Germinal center (tissue), 1 donor: ENCODE measurements around the gene CCDC82.

ENCODE experiments used
- DNase-seq: peaks from one replicate; pipeline ENCODE4 v3.0.0; 2012; ENCODE audit warnings: mixed read lengths, low spot score

The CCDC82 gene

DNA sequence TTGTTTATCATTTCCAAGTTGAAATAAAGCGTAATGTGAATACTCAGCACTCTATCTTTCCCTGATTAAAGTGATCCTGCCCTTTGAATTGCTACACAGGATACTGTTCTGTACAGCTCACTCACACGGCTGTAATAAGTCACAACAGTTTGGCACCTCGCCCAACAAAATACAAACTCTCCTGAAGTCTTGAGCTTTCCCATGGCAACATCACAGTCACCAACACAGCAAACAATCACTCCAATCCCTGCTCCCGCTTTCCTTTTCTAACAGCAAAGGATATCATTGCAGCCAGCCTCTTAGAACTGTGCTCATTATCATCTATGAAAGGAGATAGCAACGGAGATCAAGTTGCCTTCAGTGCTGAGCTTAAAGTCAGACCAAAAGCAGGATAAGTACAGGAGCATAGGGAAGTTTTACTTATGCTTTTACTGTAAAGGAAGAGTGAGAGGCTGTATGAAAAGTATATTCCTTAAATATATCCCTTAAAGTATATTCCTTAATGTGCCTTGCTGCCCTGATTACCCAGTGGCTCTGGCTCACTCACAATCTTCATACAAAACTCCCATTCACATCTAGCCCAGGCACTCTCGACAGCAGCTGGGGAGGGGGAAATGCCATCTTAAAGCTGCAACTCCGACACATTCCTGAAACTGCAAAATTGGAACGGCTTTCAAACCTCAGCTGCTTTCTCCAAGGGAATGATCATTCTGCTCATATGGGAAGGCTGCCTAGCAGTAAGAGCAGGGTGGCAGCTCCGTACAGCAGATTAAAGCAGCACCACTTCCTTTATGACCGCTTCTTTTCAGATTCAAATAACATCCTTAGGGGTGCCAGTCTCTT lies 82.6 kb downstream of the CCDC82 start:
- no peak for DNase-seq

- no peak for DNase-seq
Observed at GRCh38 chr11:96306600-96306932, 83.1 kb downstream of the CCDC82 start.

DNA sequence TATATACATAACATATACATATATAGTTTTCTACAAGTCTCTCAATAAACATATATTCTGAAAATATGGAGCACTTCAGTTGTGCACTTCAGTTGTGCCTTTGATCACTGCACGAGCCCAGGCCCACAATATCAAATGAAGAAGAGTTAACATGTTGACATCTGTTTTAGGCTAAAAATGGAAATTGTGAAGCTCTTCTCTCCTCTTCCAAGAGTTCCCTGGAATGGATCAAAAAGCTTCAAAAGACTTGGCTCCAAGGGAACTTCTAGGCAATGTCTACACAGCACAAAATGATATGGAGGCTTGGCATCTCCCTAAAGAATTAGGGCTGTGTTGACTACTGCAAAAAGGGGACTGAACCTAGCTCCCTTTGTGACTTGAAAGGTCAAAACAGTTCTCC lies 83.6 kb downstream of the CCDC82 start:
- DNase-seq, result no peak

DNA sequence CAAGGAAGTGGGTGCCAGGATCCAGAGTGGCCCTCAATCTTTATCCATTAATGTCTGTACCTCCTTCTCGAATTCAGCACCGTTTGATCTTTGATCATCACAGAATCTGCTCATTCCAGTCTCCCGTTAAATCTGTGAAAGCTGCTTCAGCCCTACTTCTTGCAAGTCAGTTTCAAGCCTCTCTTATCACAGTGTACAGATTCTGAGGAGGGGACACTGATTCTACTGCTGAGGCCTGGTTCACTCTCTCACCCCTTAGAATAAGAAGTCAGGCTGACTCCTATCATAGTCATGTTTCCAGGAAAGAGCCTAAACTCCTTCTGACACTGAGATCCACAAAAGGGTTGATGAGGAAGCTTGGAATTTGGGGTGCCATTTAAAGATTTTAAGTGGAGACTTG lies 85.7 kb downstream of the CCDC82 start:
- DNase-seq, result no peak

GRCh38 chr11:96303064-96303463 lies 86.6 kb downstream of the CCDC82 start:
- no peak for DNase-seq
